ENCODE results near the gene SPAG17.

GRCh38 chr1:118122234-118123004, 62.6 kb downstream of the SPAG17 start:
- TF ChIP-seq CTCF (IDR thresholded peaks at IDR 0.05; ENCODE audit: insufficient read depth, low read depth, low read length) (no peak), EZH2 (IDR thresholded peaks at IDR 0.05; ENCODE audit: insufficient read depth, low read length) (no peak)

Measured in astrocyte (in vitro differentiated cells and primary cell).